ENCODE measurements around the gene TNFSF18. TPM values are rescaled to one million over a fixed set of nuclear protein-coding genes. Genes with fewer than 3 reads are reported as not detected.

TNFSF18 gene
- total RNA-seq, 1 donor from 2014 or later: not detected

- H3K27me3 ChIP-seq (ENCODE audit: control insufficient read depth, insufficient read depth, low read length): no peaks in the 10 kb centered on the region
- TF ChIP-seq, protein P1, sequence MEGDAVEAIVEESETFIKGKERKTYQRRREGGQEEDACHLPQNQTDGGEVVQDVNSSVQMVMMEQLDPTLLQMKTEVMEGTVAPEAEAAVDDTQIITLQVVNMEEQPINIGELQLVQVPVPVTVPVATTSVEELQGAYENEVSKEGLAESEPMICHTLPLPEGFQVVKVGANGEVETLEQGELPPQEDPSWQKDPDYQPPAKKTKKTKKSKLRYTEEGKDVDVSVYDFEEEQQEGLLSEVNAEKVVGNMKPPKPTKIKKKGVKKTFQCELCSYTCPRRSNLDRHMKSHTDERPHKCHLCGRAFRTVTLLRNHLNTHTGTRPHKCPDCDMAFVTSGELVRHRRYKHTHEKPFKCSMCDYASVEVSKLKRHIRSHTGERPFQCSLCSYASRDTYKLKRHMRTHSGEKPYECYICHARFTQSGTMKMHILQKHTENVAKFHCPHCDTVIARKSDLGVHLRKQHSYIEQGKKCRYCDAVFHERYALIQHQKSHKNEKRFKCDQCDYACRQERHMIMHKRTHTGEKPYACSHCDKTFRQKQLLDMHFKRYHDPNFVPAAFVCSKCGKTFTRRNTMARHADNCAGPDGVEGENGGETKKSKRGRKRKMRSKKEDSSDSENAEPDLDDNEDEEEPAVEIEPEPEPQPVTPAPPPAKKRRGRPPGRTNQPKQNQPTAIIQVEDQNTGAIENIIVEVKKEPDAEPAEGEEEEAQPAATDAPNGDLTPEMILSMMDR (IDR thresholded peaks at IDR 0.05; ENCODE audit: insufficient read depth, low read length, poor library complexity, severe bottlenecking): no peak
- peak; percentile 19 for DNase-seq (ENCODE audit: low read depth)
- no peak overlapping the region for H3K4me3 ChIP-seq (ENCODE audit: low read depth, low read length)
- no peaks in the 10 kb centered on the region for H3K36me3 ChIP-seq (ENCODE audit: control insufficient read depth, insufficient read depth, low read length)
Observed at GRCh38 chr1:173002891-173003838, 47.6 kb downstream of the TNFSF18 start.

DNA sequence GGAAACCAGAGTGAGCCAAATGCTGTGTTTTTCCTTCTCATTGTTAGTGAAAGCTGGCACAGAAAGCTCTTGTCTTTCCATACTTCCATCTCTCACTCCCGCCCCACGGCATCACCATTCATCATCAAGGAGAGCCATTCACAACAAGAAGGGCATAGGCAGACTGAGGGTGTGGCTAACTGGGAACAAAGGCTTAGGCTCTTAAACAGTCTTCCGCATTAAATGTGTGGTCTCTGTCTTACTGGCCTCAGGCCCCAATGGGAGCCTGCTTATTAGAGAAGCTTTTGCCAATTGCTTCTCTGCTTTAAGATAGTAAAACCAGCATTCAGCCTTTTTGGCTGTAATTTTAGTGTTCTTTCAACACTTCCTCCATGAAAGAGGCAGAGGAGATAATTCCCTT is 51.4 kb downstream of the TNFSF18 start:
- H3K4me3 ChIP-seq (ENCODE audit: low read depth, low read length): no peak overlapping the region
- no peaks in the 10 kb centered on the region for H3K36me3 ChIP-seq (ENCODE audit: control insufficient read depth, insufficient read depth, low read length)
- DNase-seq (ENCODE audit: low read depth): no peak
- TF ChIP-seq, protein P1 (IDR thresholded peaks at IDR 0.05; ENCODE audit: insufficient read depth, low read length, poor library complexity, severe bottlenecking): no peak
- H3K27me3 ChIP-seq (ENCODE audit: control insufficient read depth, insufficient read depth, low read length): no peaks in the 10 kb centered on the region

- H3K27me3 ChIP-seq (ENCODE audit: control insufficient read depth, insufficient read depth, low read length): no peaks in the 10 kb centered on the region
- TF ChIP-seq, protein P1 (IDR thresholded peaks at IDR 0.05; ENCODE audit: insufficient read depth, low read length, poor library complexity, severe bottlenecking): no peak
- no peak overlapping the region for H3K4me3 ChIP-seq (ENCODE audit: low read depth, low read length)
- H3K36me3 ChIP-seq (ENCODE audit: control insufficient read depth, insufficient read depth, low read length): no peaks in the 10 kb centered on the region
- no peak for DNase-seq (ENCODE audit: low read depth)
Observed at GRCh38 chr1:172997941-172998361, 52.8 kb downstream of the TNFSF18 start.

DNA sequence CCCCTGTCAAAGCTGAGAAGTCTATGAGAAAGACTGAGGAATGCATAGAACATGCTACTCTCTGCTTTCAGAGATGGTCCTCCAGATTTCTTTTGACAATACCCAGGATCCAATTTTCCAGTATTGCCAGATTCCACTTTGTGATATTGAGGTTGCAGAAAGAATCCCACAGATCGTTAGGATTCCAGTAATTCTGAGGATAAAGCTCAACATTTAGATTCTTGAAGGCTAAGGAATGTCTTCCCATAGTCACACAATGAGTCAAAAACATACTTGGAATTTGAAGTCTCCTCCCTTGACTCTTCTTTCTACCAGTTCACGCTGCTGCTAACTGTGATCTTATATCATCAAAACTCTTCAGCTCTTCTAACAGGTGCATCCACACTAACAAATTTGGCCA is 57.1 kb downstream of the TNFSF18 start:
- Histone ChIP-seq H3K36me3 (ENCODE audit: control insufficient read depth, insufficient read depth, low read length) (no peaks in the 10 kb centered on the region), H3K4me3 (ENCODE audit: low read depth, low read length) (no peak overlapping the region), H3K27me3 (ENCODE audit: control insufficient read depth, insufficient read depth, low read length) (no peaks in the 10 kb centered on the region)
- no peak for DNase-seq (ENCODE audit: low read depth)
- TF ChIP-seq, protein P1 (IDR thresholded peaks at IDR 0.05; ENCODE audit: insufficient read depth, low read length, poor library complexity, severe bottlenecking): no peak

GRCh38 chr1:172991674-172992400 is 58.9 kb downstream of the TNFSF18 start:
- H3K27me3 ChIP-seq (ENCODE audit: control insufficient read depth, insufficient read depth, low read length): no peaks in the 10 kb centered on the region
- H3K36me3 ChIP-seq (ENCODE audit: control insufficient read depth, insufficient read depth, low read length): no peaks in the 10 kb centered on the region
- TF ChIP-seq, protein P1 (IDR thresholded peaks at IDR 0.05; ENCODE audit: insufficient read depth, low read length, poor library complexity, severe bottlenecking): no peak
- no peak for DNase-seq (ENCODE audit: low read depth)
- no peak overlapping the region for H3K4me3 ChIP-seq (ENCODE audit: low read depth, low read length)

Measured in kidney epithelial cell (primary cell).